GM12874 (cell line): ENCODE data around the gene MIOX.

Source experiments
- CTCF ChIP-seq: IDR thresholded peaks from 2 replicates; pipeline ENCODE4 v1.5.1; 2011; ENCODE audit warnings: low read depth, mild to moderate bottlenecking, control low read depth, low read length, moderate library complexity; ENCODE audit not compliant: insufficient read depth

The MIOX gene

GRCh38 chr22:50504369-50505211 lies 17.9 kb downstream of the MIOX start:
- no peak for TF ChIP-seq CTCF

GRCh38 chr22:50505276-50505775 lies 18.7 kb downstream of the MIOX start:
- no peak for TF ChIP-seq CTCF

GRCh38 chr22:50505776-50506610 lies 19.3 kb downstream of the MIOX start:
- TF ChIP-seq CTCF, result no peak

- no peak for TF ChIP-seq CTCF
Measured at GRCh38 chr22:50506611-50507420, 20.2 kb downstream of the MIOX start.

- TF ChIP-seq CTCF, result no peak
Measured at GRCh38 chr22:50507421-50507990, 20.8 kb downstream of the MIOX start, which contains the start of gene LMF2. Gene LMF2 (minus strand): TSS chr22:50507702. CDS start chr22:50507675, 27 bp downstream.

GRCh38 chr22:50507991-50508884 lies 21.6 kb downstream of the MIOX start, which contains the start of gene NCAPH2:
Gene NCAPH2 (plus strand): TSS chr22:50508224. CDS start chr22:50508338, 114 bp downstream.
- TF ChIP-seq CTCF, result no peak
